GM23338 (cell line): ENCODE measurements around the gene AP3D1. TPM values are rescaled to one million over a fixed set of nuclear protein-coding genes. Genes with fewer than 3 reads are reported as not detected.

Source experiments
- ATAC-seq: fragments of 200-7000 bp; cut with Tn5 transposase; 3 replicates; pipeline ENCODE4 v1.9.1; 2020
- DNase-seq: peaks from one replicate; pipeline ENCODE4 v3.0.0-alpha.2; 2015; ENCODE audit warnings: low spot score
- H2AFZ ChIP-seq: fragments of 200-600 bp; sonication (generic); 2 replicates; pipeline ENCODE4 v1.8.0; 2016; ENCODE audit warnings: antibody characterized with exemption, mild to moderate bottlenecking, moderate library complexity
- H3F3A ChIP-seq: fragments of 200-600 bp; sonication (generic); replicated peaks from 2 replicates; pipeline ENCODE4 v1.8.0; 2017; ENCODE audit warnings: antibody characterized with exemption, mixed run types, low read depth
- H3K27ac ChIP-seq: fragments of 200-600 bp; sonication (generic); 2 replicates; pipeline ENCODE4 v1.6.1; 2016; ENCODE audit warnings: low read depth
- H3K27me3 ChIP-seq: fragments of 200-600 bp; sonication (generic); 2 replicates; pipeline ENCODE4 v1.8.0; 2016; ENCODE audit warnings: mild to moderate bottlenecking, mixed run types, moderate library complexity; ENCODE audit not compliant: insufficient read depth
- H3K36me3 ChIP-seq: fragments of 200-600 bp; sonication (generic); 2 replicates; pipeline ENCODE4 v1.8.0; 2016; ENCODE audit warnings: mild to moderate bottlenecking; ENCODE audit not compliant: insufficient read depth
- H3K4me1 ChIP-seq: fragments of 200-600 bp; sonication (generic); 2 replicates; pipeline ENCODE4 v1.8.0; 2016; ENCODE audit warnings: mild to moderate bottlenecking, moderate library complexity; ENCODE audit not compliant: insufficient read depth
- H3K4me2 ChIP-seq: fragments of 200-600 bp; sonication (generic); 2 replicates; pipeline ENCODE4 v1.7.1; 2017; ENCODE audit warnings: mixed run types
- H3K4me3 ChIP-seq: fragments of 200-600 bp; sonication (generic); 2 replicates; pipeline ENCODE4 v1.6.1; 2016; ENCODE audit warnings: mixed run types
- H3K79me2 ChIP-seq: fragments of 200-600 bp; sonication (generic); replicated peaks from 2 replicates; pipeline ENCODE4 v1.8.0; 2017; ENCODE audit warnings: mild to moderate bottlenecking; ENCODE audit not compliant: insufficient read depth
- H3K9me2 ChIP-seq: fragments of 200-600 bp; sonication (generic); 2 replicates; pipeline ENCODE4 v1.8.0; 2017; ENCODE audit not compliant: insufficient read depth
- H4K20me1 ChIP-seq: fragments of 200-600 bp; sonication (generic); replicated peaks from 2 replicates; pipeline ENCODE4 v1.8.0; 2017; ENCODE audit warnings: mild to moderate bottlenecking; ENCODE audit not compliant: insufficient read depth
- H3K27ac Mint-ChIP-seq: 2 replicates; pipeline ENCODE4 v1.8.0; 2020; ENCODE audit warnings: inconsistent platforms, mild to moderate bottlenecking, moderate library complexity, mixed read lengths
- H3K27me3 Mint-ChIP-seq: 3 replicates; pipeline ENCODE4 v1.8.0; 2022; ENCODE audit warnings: low read depth, mild to moderate bottlenecking, moderate library complexity, mixed read lengths, inconsistent platforms; ENCODE audit not compliant: insufficient read depth, poor library complexity
- H3K36me3 Mint-ChIP-seq: 3 replicates; pipeline ENCODE4 v1.8.0; 2021; ENCODE audit warnings: low read depth, mild to moderate bottlenecking, inconsistent platforms, moderate library complexity, mixed read lengths
- H3K4me1 Mint-ChIP-seq: 3 replicates; pipeline ENCODE4 v1.8.0; 2020; ENCODE audit warnings: mild to moderate bottlenecking, inconsistent platforms, mixed read lengths
- H3K4me3 Mint-ChIP-seq: 3 replicates; pipeline ENCODE4 v1.8.0; 2021; ENCODE audit warnings: moderate library complexity, mild to moderate bottlenecking, inconsistent platforms, mixed read lengths
- H3K9me3 Mint-ChIP-seq: 3 replicates; pipeline ENCODE4 v1.8.0; 2020; ENCODE audit warnings: moderate library complexity, mild to moderate bottlenecking, inconsistent platforms, mixed read lengths
- CREB1 ChIP-seq: fragments of 250-450 bp; sonication (Bioruptor Pico); IDR thresholded peaks from 2 replicates; pipeline ENCODE4 v1.5.0; 2020; ENCODE audit warnings: low read depth, mild to moderate bottlenecking, moderate library complexity
- EZH2phosphoT487 ChIP-seq: fragments of 200-600 bp; sonication (generic); IDR thresholded peaks from one replicate; pipeline ENCODE4 v1.8.1; 2018; ENCODE audit warnings: antibody characterized with exemption; ENCODE audit not compliant: unreplicated experiment
- JUNB ChIP-seq: IDR thresholded peaks from one replicate; pipeline ENCODE4 v1.6.1; 2016; ENCODE audit warnings: antibody characterized with exemption; ENCODE audit not compliant: unreplicated experiment
- POLR2AphosphoS5 ChIP-seq: IDR thresholded peaks from 2 replicates; pipeline ENCODE4 v1.6.1; 2016; ENCODE audit warnings: antibody characterized with exemption, low read depth
- STAT1 ChIP-seq: IDR thresholded peaks from one replicate; pipeline ENCODE4 v1.6.1; 2016; ENCODE audit warnings: antibody characterized with exemption; ENCODE audit not compliant: unreplicated experiment
- ZNF114 ChIP-seq: fragments of 250-450 bp; sonication (Bioruptor Pico); IDR thresholded peaks from 2 replicates; pipeline ENCODE4 v1.5.0; 2020; ENCODE audit warnings: mild to moderate bottlenecking, moderate library complexity
- polyA plus RNA-seq: library from polyadenylated mRNA; unstranded; fragments of >200 nt; fragmentation: Nextera tagmentation; extraction: Ambion mirVana; gene quantifications from 2 replicates; pipeline ENCODE4 v1.2.1, GENCODE V29; 2016
- total RNA-seq: library from RNA; depleted of rRNA; stranded (reverse); fragments of >200 nt; shearing (Covaris generic); gene quantifications from 2 replicates; pipeline ENCODE4 v1.2.3, GENCODE V29; 2014
- TF ChIP-seq, protein P1 (sequence below), 2 experiments: fragments of 200-600 bp in 1 of 2; sonication (generic) in 1 of 2; conservative IDR thresholded peaks; 2 replicates each; pipeline versions ENCODE4 v1.5.1 to v1.6.1; 2016 to 2017; ENCODE audit warnings: antibody characterized with exemption in 2 of 2, low read depth in 2 of 2, mild to moderate bottlenecking in 2 of 2, moderate library complexity in 1 of 2
- TF ChIP-seq, protein P2 (sequence below): IDR thresholded peaks from 2 replicates; pipeline ENCODE4 v1.6.1; 2016; ENCODE audit warnings: antibody characterized with exemption
- TF ChIP-seq, protein P3 (sequence below): IDR thresholded peaks from one replicate; pipeline ENCODE4 v1.6.1; 2018; ENCODE audit warnings: antibody characterized with exemption; ENCODE audit not compliant: unreplicated experiment

The AP3D1 gene
- total and polyA plus RNA-seq, 2 experiments from 2014 or later: 101 to 236 TPM

DNA sequence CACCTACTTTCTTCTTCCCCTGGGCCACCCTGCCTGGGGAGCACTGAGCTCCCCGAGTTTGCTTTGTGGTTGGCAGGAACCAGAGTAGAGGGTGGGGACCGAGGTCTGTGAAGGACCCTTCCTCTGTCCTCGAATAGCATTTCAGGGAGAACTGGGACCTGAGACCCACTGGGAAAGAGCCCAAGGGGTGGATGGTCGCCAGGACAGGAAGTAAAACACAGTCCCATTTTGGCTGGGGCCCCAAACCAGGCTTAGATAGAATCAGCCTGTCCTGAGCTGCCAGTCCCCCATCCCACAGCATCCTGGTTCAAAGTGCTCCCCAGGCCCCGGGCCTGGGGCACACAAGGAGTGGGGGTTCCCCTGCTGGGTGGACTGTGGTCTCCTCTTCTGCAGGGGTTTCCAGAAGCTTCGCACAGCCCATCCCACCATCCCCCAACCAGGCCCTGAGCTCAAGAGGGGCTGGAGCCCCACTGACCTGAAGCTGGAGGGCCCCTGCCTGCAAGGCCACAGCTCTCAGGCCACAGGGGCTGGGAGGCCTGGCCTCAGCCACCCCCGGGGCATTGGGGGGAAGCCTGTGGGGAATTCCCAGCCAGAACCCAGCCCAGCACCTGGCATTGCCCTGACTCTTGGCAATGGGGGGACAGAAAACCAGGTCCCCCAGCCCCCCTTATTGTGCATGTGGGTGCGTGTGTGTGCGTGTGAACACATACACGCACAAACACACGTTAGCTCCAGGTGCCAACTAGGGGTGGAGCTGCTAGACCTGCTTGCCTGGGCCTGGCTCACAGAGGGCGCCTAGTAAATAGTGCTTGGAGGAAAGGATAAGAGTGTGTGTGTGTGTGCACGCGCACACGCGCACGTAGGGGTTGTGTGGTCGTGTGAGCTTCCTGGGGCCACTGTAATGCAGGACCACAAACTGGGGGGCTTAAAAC is 99.3 kb downstream of the AP3D1 start (continued):
- no peak for TF ChIP-seq JUNB
- TF ChIP-seq, protein P1, sequence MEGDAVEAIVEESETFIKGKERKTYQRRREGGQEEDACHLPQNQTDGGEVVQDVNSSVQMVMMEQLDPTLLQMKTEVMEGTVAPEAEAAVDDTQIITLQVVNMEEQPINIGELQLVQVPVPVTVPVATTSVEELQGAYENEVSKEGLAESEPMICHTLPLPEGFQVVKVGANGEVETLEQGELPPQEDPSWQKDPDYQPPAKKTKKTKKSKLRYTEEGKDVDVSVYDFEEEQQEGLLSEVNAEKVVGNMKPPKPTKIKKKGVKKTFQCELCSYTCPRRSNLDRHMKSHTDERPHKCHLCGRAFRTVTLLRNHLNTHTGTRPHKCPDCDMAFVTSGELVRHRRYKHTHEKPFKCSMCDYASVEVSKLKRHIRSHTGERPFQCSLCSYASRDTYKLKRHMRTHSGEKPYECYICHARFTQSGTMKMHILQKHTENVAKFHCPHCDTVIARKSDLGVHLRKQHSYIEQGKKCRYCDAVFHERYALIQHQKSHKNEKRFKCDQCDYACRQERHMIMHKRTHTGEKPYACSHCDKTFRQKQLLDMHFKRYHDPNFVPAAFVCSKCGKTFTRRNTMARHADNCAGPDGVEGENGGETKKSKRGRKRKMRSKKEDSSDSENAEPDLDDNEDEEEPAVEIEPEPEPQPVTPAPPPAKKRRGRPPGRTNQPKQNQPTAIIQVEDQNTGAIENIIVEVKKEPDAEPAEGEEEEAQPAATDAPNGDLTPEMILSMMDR (conservative IDR thresholded peaks at IDR 0.05; ENCODE audit: low read depth in 2 of 2): no peak
- no peak for TF ChIP-seq ZNF114 (CRISPR knock-in tag)
- no peak for TF ChIP-seq STAT1
- TF ChIP-seq POLR2AphosphoS5: no peak
- TF ChIP-seq CREB1 (CRISPR knock-in tag): no peak
- no peak for TF ChIP-seq EZH2phosphoT487

- Histone ChIP-seq H2AFZ (no peak within 1 kb of the TSS), H3K27ac (0 out of 2 replicates have a peak within 1 kb of the TSS, but pooled peaks have one; percentile 59)
- DNase-seq: peak; percentile 92
Observed at GRCh38 chr19:2050991-2051772, 100.2 kb downstream of the AP3D1 start, which contains the start of gene MKNK2. Gene MKNK2, minus strand, starts transcription at chr19:2051244. Its CDS starts 393 bp downstream, at chr19:2050851.

More at GRCh38 chr19:2050991-2051772, 100.2 kb downstream of the AP3D1 start, which contains the start of gene MKNK2:
- no peaks in the 10 kb centered on the region for H3K27me3 ChIP-seq
- no peaks in the 10 kb centered on the region for H3K9me2 ChIP-seq
- H3K36me3 ChIP-seq: no peaks in the 10 kb centered on the region
- H3K79me2 ChIP-seq: peaks cover 29% of the 10 kb centered on the region
- H3K4me1 ChIP-seq: no peaks in the 10 kb centered on the region; the same call in 1 of the 2 replicates
- Mint-ChIP-seq H3K9me3 (no peaks in the 10 kb centered on the region), H3K36me3 (no peaks in the 10 kb centered on the region), H3K27ac (no peak within 1 kb of the TSS), H3K4me3 (peak within 1 kb of the TSS; percentile 80), H3K4me1 (peaks cover 7% of the 10 kb centered on the region), H3K27me3 (peaks cover 8% of the 10 kb centered on the region)
- H3F3A ChIP-seq: 0 out of 2 replicates have a peak, but pooled peaks cover 3% of the 10 kb centered on the region
- peak within 1 kb of the TSS; percentile 96 for H3K4me3 ChIP-seq
- peaks cover 10% of the 10 kb centered on the region for H4K20me1 ChIP-seq
- peak; percentile 82 for TF ChIP-seq CREB1 (CRISPR knock-in tag)
- TF ChIP-seq, protein P1 (conservative IDR thresholded peaks at IDR 0.05; ENCODE audit: low read depth in 2 of 2): peak; percentile 21 to 74; a peak in 3 of 4 replicates
- TF ChIP-seq, protein P2, sequence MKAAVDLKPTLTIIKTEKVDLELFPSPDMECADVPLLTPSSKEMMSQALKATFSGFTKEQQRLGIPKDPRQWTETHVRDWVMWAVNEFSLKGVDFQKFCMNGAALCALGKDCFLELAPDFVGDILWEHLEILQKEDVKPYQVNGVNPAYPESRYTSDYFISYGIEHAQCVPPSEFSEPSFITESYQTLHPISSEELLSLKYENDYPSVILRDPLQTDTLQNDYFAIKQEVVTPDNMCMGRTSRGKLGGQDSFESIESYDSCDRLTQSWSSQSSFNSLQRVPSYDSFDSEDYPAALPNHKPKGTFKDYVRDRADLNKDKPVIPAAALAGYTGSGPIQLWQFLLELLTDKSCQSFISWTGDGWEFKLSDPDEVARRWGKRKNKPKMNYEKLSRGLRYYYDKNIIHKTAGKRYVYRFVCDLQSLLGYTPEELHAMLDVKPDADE: peak; percentile 42; the same call in 1 of the 2 replicates
- TF ChIP-seq, protein P3, sequence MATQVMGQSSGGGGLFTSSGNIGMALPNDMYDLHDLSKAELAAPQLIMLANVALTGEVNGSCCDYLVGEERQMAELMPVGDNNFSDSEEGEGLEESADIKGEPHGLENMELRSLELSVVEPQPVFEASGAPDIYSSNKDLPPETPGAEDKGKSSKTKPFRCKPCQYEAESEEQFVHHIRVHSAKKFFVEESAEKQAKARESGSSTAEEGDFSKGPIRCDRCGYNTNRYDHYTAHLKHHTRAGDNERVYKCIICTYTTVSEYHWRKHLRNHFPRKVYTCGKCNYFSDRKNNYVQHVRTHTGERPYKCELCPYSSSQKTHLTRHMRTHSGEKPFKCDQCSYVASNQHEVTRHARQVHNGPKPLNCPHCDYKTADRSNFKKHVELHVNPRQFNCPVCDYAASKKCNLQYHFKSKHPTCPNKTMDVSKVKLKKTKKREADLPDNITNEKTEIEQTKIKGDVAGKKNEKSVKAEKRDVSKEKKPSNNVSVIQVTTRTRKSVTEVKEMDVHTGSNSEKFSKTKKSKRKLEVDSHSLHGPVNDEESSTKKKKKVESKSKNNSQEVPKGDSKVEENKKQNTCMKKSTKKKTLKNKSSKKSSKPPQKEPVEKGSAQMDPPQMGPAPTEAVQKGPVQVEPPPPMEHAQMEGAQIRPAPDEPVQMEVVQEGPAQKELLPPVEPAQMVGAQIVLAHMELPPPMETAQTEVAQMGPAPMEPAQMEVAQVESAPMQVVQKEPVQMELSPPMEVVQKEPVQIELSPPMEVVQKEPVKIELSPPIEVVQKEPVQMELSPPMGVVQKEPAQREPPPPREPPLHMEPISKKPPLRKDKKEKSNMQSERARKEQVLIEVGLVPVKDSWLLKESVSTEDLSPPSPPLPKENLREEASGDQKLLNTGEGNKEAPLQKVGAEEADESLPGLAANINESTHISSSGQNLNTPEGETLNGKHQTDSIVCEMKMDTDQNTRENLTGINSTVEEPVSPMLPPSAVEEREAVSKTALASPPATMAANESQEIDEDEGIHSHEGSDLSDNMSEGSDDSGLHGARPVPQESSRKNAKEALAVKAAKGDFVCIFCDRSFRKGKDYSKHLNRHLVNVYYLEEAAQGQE: no peak
- TF ChIP-seq POLR2AphosphoS5: peak; percentile 94
- H3K4me2 ChIP-seq: peak within 1 kb of the TSS; percentile 96
- ATAC-seq: peak; percentile 64
